HCT116 (cell line): ENCODE measurements around the gene NGEF. TPM values are rescaled to one million over a fixed set of nuclear protein-coding genes. Genes with fewer than 3 reads are reported as not detected.

ENCODE experiments used
- ATAC-seq: fragments of 200-7000 bp; cut with Tn5 transposase; 2 replicates; pipeline ENCODE4 v1.9.1; 2020; ENCODE audit warnings: mild to moderate bottlenecking, moderate library complexity
- BruUV-seq: library from RNA; stranded (reverse); fragments of 400-500 nt; replicated peaks from 2 replicates; lab custom pipeline; 2021; lab: Mats Ljungman, UMichigan
- CTCF ChIA-PET: fragments of 300-600 bp; sonication (Branson Sonifier 250); formaldehyde crosslinking; loops from one replicate; lab custom pipeline; 2021; ENCODE audit warnings: antibody characterized with exemption; lab: Charles Lee
- POLR2A ChIA-PET: fragments of 300-600, 350-600 bp; sonication (Branson Sonifier 250); formaldehyde crosslinking; loops from one replicate; lab custom pipeline; 2021; ENCODE audit warnings: antibody characterized with exemption; lab: Charles Lee
- RAD21 ChIA-PET, 2 experiments: fragments of 300-600 bp; sonication (Branson Sonifier 250); formaldehyde crosslinking; loops; one replicate each; lab custom pipeline; 2023; ENCODE audit warnings: low total read pairs in 2 of 2; ENCODE audit not compliant: uncharacterized antibody in 2 of 2, unreplicated experiment in 2 of 2, low non-redundant PET in 1 of 2; lab: Charles Lee
- DNase-seq: peaks from one replicate; pipeline ENCODE4 v3.0.0-alpha.2; 2010; ENCODE audit warnings: low read depth, low spot score
- H2AFZ ChIP-seq: fragments of 200-600 bp; shearing (Covaris generic), sonication (generic); 2 replicates; pipeline ENCODE4 v1.6.1; 2017; ENCODE audit warnings: low read depth, mixed run types, mixed read lengths, antibody characterized with exemption, low read length; ENCODE audit not compliant: poor library complexity, severe bottlenecking
- H3K27ac ChIP-seq: 2 replicates; pipeline ENCODE4 v1.5.1; 2012; ENCODE audit warnings: low read depth, low read length
- H3K27me3 ChIP-seq: fragments of 200-600 bp; sonication (generic); 2 replicates; pipeline ENCODE4 v1.6.1; 2016; ENCODE audit warnings: mixed run types, low read length, mixed read lengths; ENCODE audit not compliant: insufficient read depth
- H3K36me3 ChIP-seq, 2 experiments: fragments of 200-500 bp in 1 of 2; fragments of 200-600 bp in 1 of 2; sonication (Bioruptor generic) in 1 of 2; sonication (generic) in 1 of 2; 2 replicates each; pipeline versions ENCODE4 v1.5.1 to v1.6.1; 2014 to 2016; ENCODE audit warnings: low read length in 2 of 2, inconsistent platforms in 1 of 2, mixed read lengths in 1 of 2, mixed run types in 1 of 2; ENCODE audit not compliant: insufficient read depth in 2 of 2, control insufficient read depth in 1 of 2
- H3K4me1 ChIP-seq, 2 experiments: fragments of 200-600 bp in 1 of 2; sonication (generic) in 1 of 2; 2 replicates each; pipeline versions ENCODE4 v1.5.1 to v1.6.1; 2012 to 2017; ENCODE audit warnings: low read length in 2 of 2, inconsistent platforms in 1 of 2, mild to moderate bottlenecking in 1 of 2, mixed read lengths in 1 of 2, mixed run types in 1 of 2, moderate library complexity in 1 of 2; ENCODE audit not compliant: insufficient read depth in 2 of 2, control insufficient read depth in 1 of 2
- H3K4me2 ChIP-seq: fragments of 200-600 bp; sonication (generic); 2 replicates; pipeline ENCODE4 v1.6.1; 2017; ENCODE audit warnings: mixed run types, low read length, mixed read lengths
- H3K4me3 ChIP-seq, 2 experiments: fragments of 200-600 bp in 1 of 2; sonication (generic) in 1 of 2; replicated peaks in 1 of 2; 2 replicates each; pipeline ENCODE4 v1.5.1; 2011 to 2016; ENCODE audit warnings: low read length in 2 of 2, control low read depth in 1 of 2, low read depth in 1 of 2, mild to moderate bottlenecking in 1 of 2, mixed read lengths in 1 of 2, mixed run types in 1 of 2
- H3K79me2 ChIP-seq: fragments of 200-600 bp; sonication (generic); 2 replicates; pipeline ENCODE4 v1.6.1; 2017; ENCODE audit warnings: mild to moderate bottlenecking, mixed run types, low read length, moderate library complexity, mixed read lengths; ENCODE audit not compliant: insufficient read depth
- H3K9ac ChIP-seq: fragments of 200-600 bp; sonication (generic); 2 replicates; pipeline ENCODE4 v1.6.1; 2016; ENCODE audit warnings: low read length, mixed read lengths
- H3K9me2 ChIP-seq: fragments of 200-600 bp; sonication (generic), shearing (Covaris generic); 2 replicates; pipeline ENCODE4 v1.6.1; 2017; ENCODE audit warnings: mixed run types, mild to moderate bottlenecking, moderate library complexity; ENCODE audit not compliant: insufficient read depth
- H3K9me3 ChIP-seq, 2 experiments: fragments of 200-500 bp in 1 of 2; fragments of 200-600 bp in 1 of 2; sonication (Bioruptor generic) in 1 of 2; sonication (generic) in 1 of 2; 2 replicates each; pipeline ENCODE4 v1.6.1; 2014 to 2017; ENCODE audit warnings: low read length in 2 of 2, mixed read lengths in 2 of 2, inconsistent platforms in 1 of 2, low read depth in 1 of 2, mild to moderate bottlenecking in 1 of 2, mixed run types in 1 of 2, moderate library complexity in 1 of 2; ENCODE audit not compliant: control insufficient read depth in 1 of 2, insufficient read depth in 1 of 2
- H4K20me1 ChIP-seq: fragments of 200-600 bp; sonication (generic), shearing (Covaris generic); 2 replicates; pipeline ENCODE4 v1.6.1; 2017; ENCODE audit warnings: mixed run types, mild to moderate bottlenecking, moderate library complexity; ENCODE audit not compliant: insufficient read depth
- CBX3 ChIP-seq: IDR thresholded peaks from 2 replicates; pipeline ENCODE4 v1.6.1; 2012; ENCODE audit warnings: low read depth
- CEBPB ChIP-seq: IDR thresholded peaks from 2 replicates; pipeline ENCODE4 v1.6.1; 2012; ENCODE audit warnings: low read depth
- ELF1 ChIP-seq: IDR thresholded peaks from 2 replicates; pipeline ENCODE4 v1.6.1; 2012; ENCODE audit warnings: low read depth, borderline replicate concordance
- EZH2phosphoT487 ChIP-seq: fragments of 200-600 bp; IDR thresholded peaks from 2 replicates; pipeline ENCODE4 v1.6.1; 2018; ENCODE audit warnings: antibody characterized with exemption, borderline replicate concordance
- JUND ChIP-seq: IDR thresholded peaks from 2 replicates; pipeline ENCODE4 v1.6.1; 2012
- POLR2AphosphoS5 ChIP-seq: IDR thresholded peaks from 2 replicates; pipeline ENCODE4 v1.6.1; 2011; ENCODE audit warnings: mild to moderate bottlenecking, low read depth, low read length, moderate library complexity
- SRF ChIP-seq: IDR thresholded peaks from 2 replicates; pipeline ENCODE4 v1.6.1; 2012; ENCODE audit warnings: low read depth
- YY1 ChIP-seq: IDR thresholded peaks from 2 replicates; pipeline ENCODE4 v1.6.1; 2011; ENCODE audit warnings: low read length, low read depth, moderate library complexity, mild to moderate bottlenecking; ENCODE audit not compliant: insufficient replicate concordance; ENCODE audit errors: extremely low read depth
- ZNF274 ChIP-seq: fragments of 200-500 bp; sonication (Bioruptor generic); IDR thresholded peaks from 2 replicates; pipeline ENCODE4 v1.6.1; 2014; ENCODE audit warnings: mild to moderate bottlenecking, low read depth, low read length, inconsistent platforms
- intact Hi-C: fragments of 100-400 bp; cut with micrococcal nuclease; formaldehyde crosslinking; loops from 2 replicates; pipeline ENCODE4 v1.10.0; 2022
- total RNA-seq: library from RNA; stranded (reverse); gene quantifications from one replicate; pipeline ENCODE4 v1.2.1, GENCODE V29; 2021; ENCODE audit not compliant: unreplicated experiment
- TF ChIP-seq, protein P1 (sequence below), 3 experiments: fragments of 200-600 bp in 1 of 3; sonication (generic) in 1 of 3; IDR thresholded peaks in 2 of 3; conservative IDR thresholded peaks in 1 of 3; 2 replicates each; pipeline ENCODE4 v1.5.1; 2012 to 2017; ENCODE audit warnings: low read depth in 2 of 3, low read length in 2 of 3, antibody characterized with exemption in 1 of 3, borderline replicate concordance in 1 of 3, control low read depth in 1 of 3, mild to moderate bottlenecking in 1 of 3, mixed read lengths in 1 of 3, mixed run types in 1 of 3, moderate library complexity in 1 of 3; ENCODE audit not compliant: insufficient read depth in 1 of 3
- TF ChIP-seq, protein P2 (sequence below): IDR thresholded peaks from 2 replicates; pipeline ENCODE4 v1.6.1; 2012
- TF ChIP-seq, protein P3 (sequence below): IDR thresholded peaks from 2 replicates; pipeline ENCODE4 v1.6.1; 2012; ENCODE audit warnings: low read depth

NGEF gene
- total RNA-seq, 1 experiment from 2014 or later = 12.6 TPM

DNA sequence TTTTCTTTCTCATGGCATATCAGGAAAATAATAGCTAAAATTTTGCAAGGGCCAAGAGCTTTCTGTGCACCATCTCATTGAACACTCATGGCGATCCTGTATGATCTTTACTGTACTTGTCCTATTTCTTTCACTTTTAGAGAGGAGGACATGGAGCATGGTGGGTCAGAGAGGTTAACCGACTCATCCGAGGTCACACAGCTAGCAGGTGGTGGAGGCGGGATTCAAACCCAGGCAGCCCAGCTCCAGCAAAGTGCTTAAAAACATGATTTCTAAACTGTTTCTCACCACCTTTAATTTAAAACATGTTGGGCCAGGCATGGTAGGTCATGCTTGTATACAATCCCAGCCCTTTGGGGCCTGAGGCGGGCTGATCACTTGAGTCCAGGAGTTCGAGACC, 6.4 kb downstream of the NGEF start:
- no TSS peak for BruUV-seq
- POLR2A ChIA-PET = no interaction called here
- no peak for TF ChIP-seq YY1
- TF ChIP-seq POLR2AphosphoS5 = no peak
- TF ChIP-seq, protein P1, sequence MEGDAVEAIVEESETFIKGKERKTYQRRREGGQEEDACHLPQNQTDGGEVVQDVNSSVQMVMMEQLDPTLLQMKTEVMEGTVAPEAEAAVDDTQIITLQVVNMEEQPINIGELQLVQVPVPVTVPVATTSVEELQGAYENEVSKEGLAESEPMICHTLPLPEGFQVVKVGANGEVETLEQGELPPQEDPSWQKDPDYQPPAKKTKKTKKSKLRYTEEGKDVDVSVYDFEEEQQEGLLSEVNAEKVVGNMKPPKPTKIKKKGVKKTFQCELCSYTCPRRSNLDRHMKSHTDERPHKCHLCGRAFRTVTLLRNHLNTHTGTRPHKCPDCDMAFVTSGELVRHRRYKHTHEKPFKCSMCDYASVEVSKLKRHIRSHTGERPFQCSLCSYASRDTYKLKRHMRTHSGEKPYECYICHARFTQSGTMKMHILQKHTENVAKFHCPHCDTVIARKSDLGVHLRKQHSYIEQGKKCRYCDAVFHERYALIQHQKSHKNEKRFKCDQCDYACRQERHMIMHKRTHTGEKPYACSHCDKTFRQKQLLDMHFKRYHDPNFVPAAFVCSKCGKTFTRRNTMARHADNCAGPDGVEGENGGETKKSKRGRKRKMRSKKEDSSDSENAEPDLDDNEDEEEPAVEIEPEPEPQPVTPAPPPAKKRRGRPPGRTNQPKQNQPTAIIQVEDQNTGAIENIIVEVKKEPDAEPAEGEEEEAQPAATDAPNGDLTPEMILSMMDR (IDR thresholded peaks at IDR 0.05 in 2 of 3, conservative IDR thresholded peaks at IDR 0.05 in 1 of 3; ENCODE audit: borderline replicate concordance in 1 of 3, insufficient read depth in 1 of 3, low read depth in 2 of 3, low read length in 2 of 3) = no peak
- no peak for TF ChIP-seq ZNF274

DNA sequence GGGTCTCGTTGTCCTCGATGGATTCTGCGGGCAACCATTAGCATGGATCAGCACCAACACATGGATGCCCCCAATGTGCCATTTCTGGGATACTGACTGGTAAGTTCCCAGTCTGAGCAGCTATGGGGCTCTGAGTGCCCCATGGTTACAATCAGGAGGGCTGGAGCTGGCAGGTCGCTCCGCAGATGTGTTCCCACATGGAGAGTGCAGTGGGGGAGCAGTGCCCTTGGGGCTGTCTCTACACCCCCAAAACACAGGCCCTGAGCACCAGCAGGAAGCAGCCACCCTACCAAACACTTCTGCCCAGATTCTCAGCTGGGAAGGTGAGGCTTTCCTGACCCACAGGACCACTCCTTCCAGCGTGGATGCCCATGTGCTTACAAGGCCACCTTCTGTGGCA, 8.0 kb downstream of the NGEF start:
- DNase-seq = no peak
- no peaks in the 10 kb centered on the region for H3K4me1 ChIP-seq
- BruUV-seq = no TSS peak
- CTCF ChIA-PET = no interaction called here
- H3K9me3 ChIP-seq = no peaks in the 10 kb centered on the region
- no peak for ATAC-seq
- POLR2A ChIA-PET = no interaction called here
- H4K20me1 ChIP-seq = no peaks in the 10 kb centered on the region
- H3K27me3 ChIP-seq = no peaks in the 10 kb centered on the region
- no peak overlapping the region for H3K4me3 ChIP-seq
- H3K9me2 ChIP-seq = no peaks in the 10 kb centered on the region
- H3K4me2 ChIP-seq = no peak overlapping the region
- H3K9ac ChIP-seq = no peak overlapping the region
- H3K79me2 ChIP-seq = no peaks in the 10 kb centered on the region
- no peaks in the 10 kb centered on the region for H3K36me3 ChIP-seq
- H2AFZ ChIP-seq = no peak overlapping the region
- H3K27ac ChIP-seq = no peak overlapping the region
- RAD21 ChIA-PET = no interaction called here
- intact Hi-C loops = no loop called here
- TF ChIP-seq, protein P1 (IDR thresholded peaks at IDR 0.05 in 2 of 3, conservative IDR thresholded peaks at IDR 0.05 in 1 of 3; ENCODE audit: borderline replicate concordance in 1 of 3, insufficient read depth in 1 of 3, low read depth in 2 of 3, low read length in 2 of 3) = no peak
- TF ChIP-seq, protein P2, sequence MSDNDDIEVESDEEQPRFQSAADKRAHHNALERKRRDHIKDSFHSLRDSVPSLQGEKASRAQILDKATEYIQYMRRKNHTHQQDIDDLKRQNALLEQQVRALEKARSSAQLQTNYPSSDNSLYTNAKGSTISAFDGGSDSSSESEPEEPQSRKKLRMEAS = no peak
- TF ChIP-seq, protein P3, sequence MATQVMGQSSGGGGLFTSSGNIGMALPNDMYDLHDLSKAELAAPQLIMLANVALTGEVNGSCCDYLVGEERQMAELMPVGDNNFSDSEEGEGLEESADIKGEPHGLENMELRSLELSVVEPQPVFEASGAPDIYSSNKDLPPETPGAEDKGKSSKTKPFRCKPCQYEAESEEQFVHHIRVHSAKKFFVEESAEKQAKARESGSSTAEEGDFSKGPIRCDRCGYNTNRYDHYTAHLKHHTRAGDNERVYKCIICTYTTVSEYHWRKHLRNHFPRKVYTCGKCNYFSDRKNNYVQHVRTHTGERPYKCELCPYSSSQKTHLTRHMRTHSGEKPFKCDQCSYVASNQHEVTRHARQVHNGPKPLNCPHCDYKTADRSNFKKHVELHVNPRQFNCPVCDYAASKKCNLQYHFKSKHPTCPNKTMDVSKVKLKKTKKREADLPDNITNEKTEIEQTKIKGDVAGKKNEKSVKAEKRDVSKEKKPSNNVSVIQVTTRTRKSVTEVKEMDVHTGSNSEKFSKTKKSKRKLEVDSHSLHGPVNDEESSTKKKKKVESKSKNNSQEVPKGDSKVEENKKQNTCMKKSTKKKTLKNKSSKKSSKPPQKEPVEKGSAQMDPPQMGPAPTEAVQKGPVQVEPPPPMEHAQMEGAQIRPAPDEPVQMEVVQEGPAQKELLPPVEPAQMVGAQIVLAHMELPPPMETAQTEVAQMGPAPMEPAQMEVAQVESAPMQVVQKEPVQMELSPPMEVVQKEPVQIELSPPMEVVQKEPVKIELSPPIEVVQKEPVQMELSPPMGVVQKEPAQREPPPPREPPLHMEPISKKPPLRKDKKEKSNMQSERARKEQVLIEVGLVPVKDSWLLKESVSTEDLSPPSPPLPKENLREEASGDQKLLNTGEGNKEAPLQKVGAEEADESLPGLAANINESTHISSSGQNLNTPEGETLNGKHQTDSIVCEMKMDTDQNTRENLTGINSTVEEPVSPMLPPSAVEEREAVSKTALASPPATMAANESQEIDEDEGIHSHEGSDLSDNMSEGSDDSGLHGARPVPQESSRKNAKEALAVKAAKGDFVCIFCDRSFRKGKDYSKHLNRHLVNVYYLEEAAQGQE = no peak
- TF ChIP-seq EZH2phosphoT487 (no peak), CEBPB (no peak), ELF1 (no peak), ZNF274 (no peak), SRF (no peak), JUND (no peak), CBX3 (no peak)
- TF ChIP-seq, all 23 proteins: peak for 0

More for the DNA sequence above, 6.4 kb downstream of the NGEF start:
- no peak for DNase-seq
- Histone ChIP-seq H3K9me3 (no peaks in the 10 kb centered on the region), H3K4me1 (no peaks in the 10 kb centered on the region), H2AFZ (no peak overlapping the region), H4K20me1 (no peaks in the 10 kb centered on the region), H3K79me2 (no peaks in the 10 kb centered on the region), H3K9me2 (no peaks in the 10 kb centered on the region), H3K27ac (no peak overlapping the region), H3K27me3 (no peaks in the 10 kb centered on the region), H3K4me3 (no peak overlapping the region), H3K9ac (no peak overlapping the region), H3K36me3 (no peaks in the 10 kb centered on the region), H3K4me2 (no peak overlapping the region)
- intact Hi-C loops = no loop called here
- RAD21 ChIA-PET = no interaction called here
- no peak for ATAC-seq
- CTCF ChIA-PET = interaction anchor here (1.7 kb wide), 1 partner anchor 22 kb away, joined by 4 read pairs; no protein-coding TSS in a partner anchor
